K562 (cell line): ENCODE results near the gene PDE6B. TPM values are rescaled to one million over a fixed set of nuclear protein-coding genes. Genes with fewer than 3 reads are reported as not detected.

ENCODE experiments used
- HMG20B ChIP-seq: fragments of 250-450 bp; sonication (Bioruptor Pico); IDR thresholded peaks from 2 replicates; pipeline ENCODE4 v1.5.0; 2021; ENCODE audit warnings: mild to moderate bottlenecking
- HNRNPK ChIP-seq: fragments of 200-400 bp; formaldehyde crosslinking; IDR thresholded peaks from one replicate; pipeline ENCODE4 v1.6.1; 2018; ENCODE audit warnings: mild to moderate bottlenecking, low read depth, low read length; ENCODE audit not compliant: poor library complexity, severe bottlenecking
- KAT8 ChIP-seq: fragments of 450-650 bp; IDR thresholded peaks from 2 replicates; pipeline ENCODE4 v1.6.1; 2016; ENCODE audit warnings: low read depth, mild to moderate bottlenecking
- KDM4B ChIP-seq, 2 experiments: fragments of 450-650 bp in 1 of 2; sonication (generic) in 1 of 2; IDR thresholded peaks; 2 replicates each; pipeline ENCODE4 v1.6.1; 2016 to 2017; ENCODE audit warnings: borderline replicate concordance in 2 of 2, antibody characterized with exemption in 1 of 2, low read depth in 1 of 2, mild to moderate bottlenecking in 1 of 2
- MAZ ChIP-seq, 2 experiments: fragments of 450-650 bp in 1 of 2; sonication (generic) in 1 of 2; formaldehyde crosslinking; IDR thresholded peaks in 1 of 2; conservative IDR thresholded peaks in 1 of 2; 2 replicates each; pipeline versions ENCODE4 v1.4.0 to v1.5.0; 2020; ENCODE audit warnings: mild to moderate bottlenecking in 1 of 2, missing genetic modification reagents in 1 of 2
- NCOA2 ChIP-seq, 2 experiments: fragments of 450-650 bp; IDR thresholded peaks; 2 replicates each; pipeline ENCODE4 v1.6.1; 2018; ENCODE audit warnings: mild to moderate bottlenecking in 2 of 2, moderate library complexity in 1 of 2; ENCODE audit not compliant: partially characterized antibody in 2 of 2
- NCOA4 ChIP-seq: fragments of 450-650 bp; IDR thresholded peaks from 2 replicates; pipeline ENCODE4 v1.6.1; 2018; ENCODE audit warnings: mild to moderate bottlenecking; ENCODE audit not compliant: partially characterized antibody
- POLR2A ChIP-seq: fragments of 450-650 bp; conservative IDR thresholded peaks from 2 replicates; pipeline ENCODE4 v1.6.1; 2016
- RBFOX2 ChIP-seq: fragments of 200-400 bp; formaldehyde crosslinking; IDR thresholded peaks from 2 replicates; pipeline ENCODE4 v1.6.1; 2017; ENCODE audit warnings: low read depth, mild to moderate bottlenecking, low read length, moderate library complexity
- RBM22 ChIP-seq: fragments of 200-400 bp; formaldehyde crosslinking; IDR thresholded peaks from 2 replicates; pipeline ENCODE4 v1.6.1; 2018; ENCODE audit warnings: low read length, low read depth; ENCODE audit not compliant: poor library complexity, severe bottlenecking
- SMAD4 ChIP-seq: fragments of 250-450 bp; sonication (Bioruptor Pico); conservative IDR thresholded peaks from 2 replicates; pipeline ENCODE4 v1.8.0; 2021; ENCODE audit warnings: inconsistent platforms, mild to moderate bottlenecking, moderate library complexity
- ZBTB17 ChIP-seq: fragments of 450-650 bp; formaldehyde crosslinking; IDR thresholded peaks from 2 replicates; pipeline ENCODE4 v1.4.0; 2020; ENCODE audit warnings: mild to moderate bottlenecking
- polyA plus RNA-seq, 8 experiments: library from polyadenylated mRNA; depleted of rRNA in 4 of 8; stranded (reverse) in 5 of 8; unstranded in 3 of 8; fragments of >200 nt; fragmentation: Nextera tagmentation in 2 of 8; fragmentation: Illumina TruSeq in 1 of 8; extraction: Ambion mirVana in 2 of 8; extraction: Trizol in 1 of 8; gene quantifications; 2 replicates each; pipeline versions ENCODE4 v1.2.1 to v1.2.3, GENCODE V29; 2011 to 2014; ENCODE audit warnings: inconsistent platforms in 1 of 8, missing spikeins in 1 of 8
- total RNA-seq, 7 experiments: library from RNA; depleted of rRNA in 6 of 7; stranded (reverse); fragments of >200 nt in 6 of 7; fragmentation: Illumina TruSeq in 2 of 7; extraction: Trizol in 2 of 7; gene quantifications; 2 replicates each; pipeline versions ENCODE4 v1.2.1 to v1.2.3, GENCODE V29; 2011 to 2021; ENCODE audit warnings: low replicate concordance in 1 of 7

The PDE6B gene
- total and polyA plus RNA-seq, 9 of the 15 experiments (the other 6 are each of a cell fraction or from before 2014, with no cell fraction given), result 0.04 TPM; not detected in 8

DNA sequence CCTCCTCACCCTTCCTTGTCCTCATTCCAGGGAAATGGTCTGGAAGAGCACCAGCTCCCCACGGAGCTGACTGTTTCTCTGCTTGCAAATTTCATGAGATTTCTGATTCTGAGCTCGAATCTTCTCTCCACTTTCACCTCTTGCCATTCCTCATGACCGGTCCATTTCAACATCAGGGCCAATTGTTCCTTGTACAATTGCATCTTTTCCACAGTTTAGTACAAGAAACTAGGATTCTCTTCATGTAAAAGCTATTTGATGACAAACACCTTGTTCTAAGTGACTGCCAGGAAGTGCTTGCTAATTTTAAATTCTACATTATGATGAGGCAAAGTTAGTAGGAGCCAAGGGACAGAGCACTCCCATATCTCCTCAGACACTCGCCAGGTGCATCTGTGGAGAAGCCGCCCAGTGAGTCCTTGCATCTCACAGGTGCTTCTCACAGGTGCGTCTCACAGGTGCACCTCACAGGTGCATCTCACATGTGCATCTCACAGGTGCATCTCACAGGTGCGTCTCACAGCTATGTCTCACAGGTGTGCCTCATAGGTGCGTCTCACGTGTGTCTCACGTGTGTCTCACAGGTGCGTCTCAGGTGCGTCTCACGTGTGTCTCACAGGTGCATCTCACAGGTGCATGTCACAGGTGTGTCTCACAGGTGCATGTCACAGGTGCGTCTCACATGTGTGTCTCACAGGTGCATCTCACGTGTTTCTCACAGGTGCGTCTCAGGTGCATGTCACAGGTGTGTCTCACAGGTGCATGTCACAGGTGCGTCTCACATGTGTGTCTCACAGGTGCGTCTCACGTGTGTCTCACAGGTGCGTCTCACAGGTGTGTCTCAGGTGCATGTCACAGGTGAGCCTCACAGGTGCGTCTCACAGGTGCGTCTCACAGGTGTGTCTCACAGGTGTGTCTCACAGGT is 3.0 kb upstream of the PDE6B start (continued):
- TF ChIP-seq ZBTB17 (CRISPR knock-in tag) (no peak), SMAD4 (no peak), RBM22 (no peak), HNRNPK (no peak), KDM4B (IDR thresholded peaks at IDR 0.05; ENCODE audit: borderline replicate concordance in 2 of 2, low read depth in 1 of 2) (no peak), HMG20B (CRISPR knock-in tag) (no peak), KAT8 (no peak), MAZ (CRISPR knock-in tag; conservative IDR thresholded peaks at IDR 0.05 in 1 of 2, IDR thresholded peaks at IDR 0.05 in 1 of 2) (no peak), RBFOX2 (no peak), POLR2A (no peak), NCOA2 (IDR thresholded peaks at IDR 0.05; ENCODE audit: partially characterized antibody in 2 of 2) (no peak), NCOA4 (no peak)
